GM13977 (cell line): ENCODE results near the gene SLAMF1.
A peak's percentile ranks its signal among the peaks of the same experiment; 100 is the strongest.

Source experiments
- DNase-seq: peaks from one replicate; pipeline ENCODE4 v3.0.0; 2012; ENCODE audit warnings: low spot score
- in situ Hi-C: fragments of 300-500 bp; cut with MboI; formaldehyde crosslinking; loops from one replicate; pipeline ENCODE4 v1.12.0; 2022; ENCODE audit warnings: low sequenced_read_pairs, low pct_unique_long_range_greater_than_20kb, mixed read lengths, inconsistent platforms; ENCODE audit not compliant: unreplicated experiment
- TF ChIP-seq, protein P1 (sequence below): IDR thresholded peaks from 2 replicates; pipeline ENCODE4 v1.5.1; 2012; ENCODE audit warnings: mild to moderate bottlenecking, control low read depth; ENCODE audit not compliant: insufficient read depth; ENCODE audit errors: extremely low read depth, missing control alignments

Gene SLAMF1

DNA sequence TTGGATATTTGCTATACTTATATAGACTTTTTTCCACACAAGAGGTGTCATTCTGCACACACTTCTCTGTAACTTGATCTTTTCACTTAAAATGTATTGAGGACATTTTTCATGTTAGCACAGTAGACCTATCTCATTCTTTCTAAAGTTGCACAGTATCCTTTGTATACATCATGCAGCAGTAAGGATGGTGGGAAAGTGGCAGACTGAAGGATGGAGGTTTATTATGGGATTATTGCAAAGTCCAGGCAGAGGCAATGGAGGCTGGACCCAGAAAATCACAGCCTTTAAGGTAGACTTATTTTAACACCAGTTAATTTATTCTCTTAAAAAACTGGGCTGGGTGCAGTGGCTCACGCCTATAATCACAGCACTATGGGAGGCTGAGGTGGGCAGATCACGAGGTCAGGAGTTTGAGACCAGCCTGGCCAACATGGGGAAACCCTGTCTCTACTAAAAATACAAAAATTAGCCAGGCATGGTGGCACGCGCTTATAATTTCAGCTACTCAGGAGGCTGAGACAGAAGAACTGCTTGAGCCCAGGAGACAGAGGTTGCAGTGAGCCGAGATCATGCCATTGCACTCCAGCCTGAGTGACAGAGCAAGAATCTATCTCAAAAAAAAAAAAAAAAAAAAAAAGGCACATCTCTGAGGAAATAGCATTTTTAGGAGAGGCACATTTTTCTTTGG, 25.8 kb downstream of the SLAMF1 start:
- DNase-seq, result no peak
- in situ Hi-C loops, result no loop called here
- TF ChIP-seq, protein P1, sequence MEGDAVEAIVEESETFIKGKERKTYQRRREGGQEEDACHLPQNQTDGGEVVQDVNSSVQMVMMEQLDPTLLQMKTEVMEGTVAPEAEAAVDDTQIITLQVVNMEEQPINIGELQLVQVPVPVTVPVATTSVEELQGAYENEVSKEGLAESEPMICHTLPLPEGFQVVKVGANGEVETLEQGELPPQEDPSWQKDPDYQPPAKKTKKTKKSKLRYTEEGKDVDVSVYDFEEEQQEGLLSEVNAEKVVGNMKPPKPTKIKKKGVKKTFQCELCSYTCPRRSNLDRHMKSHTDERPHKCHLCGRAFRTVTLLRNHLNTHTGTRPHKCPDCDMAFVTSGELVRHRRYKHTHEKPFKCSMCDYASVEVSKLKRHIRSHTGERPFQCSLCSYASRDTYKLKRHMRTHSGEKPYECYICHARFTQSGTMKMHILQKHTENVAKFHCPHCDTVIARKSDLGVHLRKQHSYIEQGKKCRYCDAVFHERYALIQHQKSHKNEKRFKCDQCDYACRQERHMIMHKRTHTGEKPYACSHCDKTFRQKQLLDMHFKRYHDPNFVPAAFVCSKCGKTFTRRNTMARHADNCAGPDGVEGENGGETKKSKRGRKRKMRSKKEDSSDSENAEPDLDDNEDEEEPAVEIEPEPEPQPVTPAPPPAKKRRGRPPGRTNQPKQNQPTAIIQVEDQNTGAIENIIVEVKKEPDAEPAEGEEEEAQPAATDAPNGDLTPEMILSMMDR, result no peak

- TF ChIP-seq, protein P1, result no peak
- in situ Hi-C loops, result no loop called here
- no peak for DNase-seq
Observed at GRCh38 chr1:160619742-160620277, 27.0 kb downstream of the SLAMF1 start.

DNA sequence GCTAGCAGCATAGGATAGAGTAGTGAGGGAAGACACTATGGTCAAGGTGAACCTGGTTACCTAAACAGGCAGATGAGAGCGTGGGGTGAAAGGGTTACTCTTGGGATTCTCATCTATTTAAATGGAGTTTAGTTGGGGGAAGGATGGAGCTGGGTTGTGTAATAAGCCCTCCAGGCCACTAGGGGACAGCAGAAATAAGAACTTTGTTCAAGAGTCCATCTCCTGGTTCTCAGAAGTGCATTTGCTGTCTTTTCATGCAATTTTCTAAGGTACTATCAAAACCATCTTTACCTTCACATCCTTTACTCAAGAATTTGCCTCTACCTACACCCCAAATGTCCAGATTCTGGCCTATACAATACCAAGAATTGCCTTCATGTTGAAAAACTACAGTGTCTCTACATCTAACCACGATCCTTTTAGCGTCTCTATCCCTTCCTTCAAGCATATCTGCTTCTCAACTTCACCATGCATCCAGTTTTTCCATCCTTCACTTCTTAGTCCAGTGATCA, 28.0 kb downstream of the SLAMF1 start:
- in situ Hi-C loops, result no loop called here
- no peak for DNase-seq
- TF ChIP-seq, protein P1, result peak; percentile 68

- TF ChIP-seq, protein P1, result no peak
- DNase-seq, result no peak
- in situ Hi-C loops, result no loop called here
Observed at GRCh38 chr1:160618327-160618726, 28.5 kb downstream of the SLAMF1 start.

GRCh38 chr1:160615660-160616059, 31.2 kb downstream of the SLAMF1 start:
- TF ChIP-seq, protein P1, result no peak
- no peak for DNase-seq
- in situ Hi-C loops, result no loop called here

DNA sequence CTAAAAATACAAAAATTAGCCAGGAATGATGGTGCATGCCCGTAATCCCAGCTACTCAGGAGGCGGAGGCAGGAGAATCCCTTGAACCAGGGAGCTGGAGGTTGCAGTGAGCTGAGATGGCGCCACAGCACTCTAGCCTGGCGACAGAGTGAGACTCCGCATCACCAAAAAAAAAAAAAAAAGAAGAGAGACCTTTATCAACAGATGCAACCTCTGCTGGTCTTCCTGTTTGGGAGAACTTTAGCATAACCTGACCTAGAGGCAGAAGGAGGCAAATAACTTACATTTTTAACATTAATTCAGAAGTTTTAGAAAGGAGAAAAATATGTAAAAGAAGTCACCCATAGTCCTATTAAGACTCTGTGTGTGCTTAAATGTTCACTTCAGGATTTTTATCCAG, 32.4 kb downstream of the SLAMF1 start:
- TF ChIP-seq, protein P1, result no peak
- in situ Hi-C loops, result no loop called here

More for the DNA sequence above, 32.4 kb downstream of the SLAMF1 start:
- no peak for DNase-seq
